T-helper 9 cell (primary cell): Measurements from ENCODE around the gene NAGS.
"Not testable (repeated sequence)": the region's sequence is repeated elsewhere in the genome, so short reads cannot be mapped to it uniquely, and the experiment has no call there.

Source experiments
- DNase-seq: peaks from one replicate; pipeline ENCODE4 v3.0.0-alpha.2; 2020
- total RNA-seq, 2 donors: gene quantifications; one replicate each; lab custom pipeline; 2026; lab: John Stamatoyannopoulos, UW

The NAGS gene
- total RNA-seq, result 1.9 to 3.0 reads per million in 2 donors

- DNase-seq, result no peak
These were observed at the start of gene NAGS for GRCh38 chr17:44004077-44004760. Gene NAGS, plus strand, starts transcription at chr17:44004622. Its CDS starts 42 bp downstream, at chr17:44004664.

GRCh38 chr17:43956222-43956621, 48.2 kb upstream of the NAGS start:
- DNase-seq, result no peak

GRCh38 chr17:43958748-43959352, 45.6 kb upstream of the NAGS start:
- DNase-seq, result no peak

- not testable (repeated sequence) for DNase-seq
These were observed 43.1 kb upstream of the NAGS start for GRCh38 chr17:43961292-43961691.

GRCh38 chr17:43961954-43962353, 42.5 kb upstream of the NAGS start:
- DNase-seq, result no peak

- DNase-seq, result no peak
These were observed 41.9 kb upstream of the NAGS start for GRCh38 chr17:43962479-43962878.

- no peak for DNase-seq
These were observed 38.1 kb upstream of the NAGS start for GRCh38 chr17:43966276-43966675.

- DNase-seq, result no peak
These were observed 37.1 kb upstream of the NAGS start for GRCh38 chr17:43967251-43967875.

DNA sequence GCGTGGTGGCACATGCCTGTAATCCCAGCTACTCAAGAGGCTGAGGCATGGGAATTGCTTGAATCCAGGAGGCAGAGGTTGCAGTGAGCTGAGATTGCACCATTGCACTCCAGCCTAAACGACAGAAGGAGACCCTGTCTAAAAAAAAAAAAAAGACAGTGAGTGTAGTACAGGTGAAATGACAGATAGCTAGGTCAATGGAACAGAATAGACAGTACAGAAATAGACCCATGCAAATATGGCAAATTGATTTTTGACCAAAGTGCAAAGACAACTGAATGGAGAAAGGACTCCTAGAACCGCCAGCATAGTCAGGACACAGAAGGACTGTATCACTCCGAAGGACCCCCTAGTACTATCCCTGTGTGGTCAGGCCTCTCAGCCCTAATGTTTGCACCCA, 34.1 kb upstream of the NAGS start:
- no peak for DNase-seq

DNA sequence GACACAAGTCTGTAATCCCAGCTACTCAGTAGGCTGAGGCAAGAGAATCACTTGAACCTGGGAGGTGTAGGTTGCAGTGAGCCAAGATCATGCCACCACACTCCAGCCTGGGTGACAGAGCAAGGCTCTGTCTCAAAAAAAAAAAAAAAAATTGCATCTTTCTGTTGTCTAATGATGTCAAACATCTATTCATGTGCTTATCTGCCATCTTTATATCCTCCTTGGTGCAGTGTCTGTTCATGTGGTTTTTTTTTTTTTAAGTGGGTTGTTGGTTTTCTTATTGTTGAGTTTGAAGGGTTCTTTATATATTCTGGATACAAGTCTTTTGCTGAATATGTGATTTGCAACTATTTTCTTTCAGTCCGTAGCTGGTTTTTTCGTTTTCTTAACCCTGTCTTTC, 33.0 kb upstream of the NAGS start:
- not testable (repeated sequence) for DNase-seq

DNA sequence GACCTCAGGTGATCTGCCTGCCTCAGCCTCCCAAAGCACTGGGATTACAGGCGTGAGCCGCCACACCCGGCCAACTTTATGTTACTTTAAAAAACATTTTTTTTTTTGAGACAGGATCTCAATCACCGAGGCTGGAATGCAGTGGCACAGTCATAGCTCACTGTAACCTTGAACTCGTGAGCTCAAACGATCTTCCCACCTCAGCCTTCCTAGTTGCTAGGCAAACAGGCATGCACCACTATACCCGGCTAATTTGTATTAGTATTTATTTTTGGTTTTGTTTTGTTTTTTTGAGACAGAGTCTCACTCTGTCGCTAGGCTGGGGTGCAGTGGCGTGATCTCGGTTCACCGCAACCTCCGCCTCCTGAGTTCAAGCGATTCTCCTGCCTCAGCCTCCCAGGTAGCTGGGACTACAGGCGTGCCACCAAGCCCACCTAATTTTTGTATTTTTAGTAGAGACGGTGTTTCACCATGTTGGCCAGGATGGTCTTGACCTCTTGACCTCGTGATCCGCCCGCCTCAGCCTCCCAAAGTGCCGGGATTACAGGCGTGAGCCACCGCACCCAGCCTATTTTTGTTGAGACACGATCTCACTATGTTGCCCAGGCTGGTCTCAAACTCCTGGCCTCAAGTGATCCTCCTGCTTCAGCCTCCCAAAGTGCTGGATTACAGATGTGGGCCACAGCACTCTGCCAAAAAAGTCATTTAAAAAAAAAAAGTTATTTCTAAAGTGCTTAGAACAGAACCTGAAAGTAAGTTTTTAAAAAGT, 31.8 kb upstream of the NAGS start:
- not testable (repeated sequence) for DNase-seq

- no peak for DNase-seq
These were observed 29.8 kb upstream of the NAGS start for GRCh38 chr17:43974382-43975266.

GRCh38 chr17:43975898-43976297, 28.5 kb upstream of the NAGS start:
- no peak for DNase-seq

GRCh38 chr17:43976963-43977837, 27.2 kb upstream of the NAGS start:
- no peak for DNase-seq

GRCh38 chr17:43978078-43978477, 26.3 kb upstream of the NAGS start:
- no peak for DNase-seq

GRCh38 chr17:43979011-43979410, 25.4 kb upstream of the NAGS start:
- no peak for DNase-seq

DNA sequence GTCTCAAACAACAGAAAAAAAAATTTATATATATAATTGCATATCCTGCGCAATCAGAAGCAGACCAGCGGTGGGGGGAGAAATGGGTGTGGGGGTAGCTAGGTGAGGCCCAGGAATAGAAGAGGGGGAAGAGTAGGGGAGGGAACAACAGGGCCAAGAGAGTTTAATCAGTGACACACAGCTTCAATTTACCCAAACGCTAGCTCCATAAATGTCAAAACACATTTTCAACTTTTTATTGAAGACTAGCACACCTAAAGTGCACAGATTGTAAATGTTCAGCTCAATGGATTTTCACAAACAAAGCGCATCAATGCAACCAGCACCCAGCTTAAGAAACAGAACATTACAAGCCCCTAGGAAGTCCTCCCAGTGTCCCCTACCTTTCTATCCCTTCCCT, 24.8 kb upstream of the NAGS start:
- no peak for DNase-seq

DNA sequence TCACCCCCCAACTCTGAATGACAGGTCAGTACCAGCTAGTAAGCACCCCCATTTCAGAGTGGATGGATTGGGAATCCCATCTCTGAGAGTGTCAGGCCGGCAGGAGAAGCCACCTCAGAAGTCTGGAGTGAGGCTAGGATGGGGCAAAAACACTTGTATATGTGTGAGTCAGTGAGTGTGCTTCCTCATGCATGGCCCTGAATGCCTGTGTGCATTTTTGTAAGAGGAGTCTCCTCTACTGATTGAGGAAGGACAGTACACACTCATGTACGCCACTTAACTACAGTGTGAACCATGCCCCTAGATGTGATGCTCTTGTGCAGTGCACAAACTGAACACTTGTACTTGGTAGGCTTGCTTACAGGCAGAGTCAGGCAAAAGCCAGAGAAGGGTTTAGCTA, 22.3 kb upstream of the NAGS start:
- no peak for DNase-seq

- no peak for DNase-seq
These were observed 21.3 kb upstream of the NAGS start for GRCh38 chr17:43983196-43983514.

DNA sequence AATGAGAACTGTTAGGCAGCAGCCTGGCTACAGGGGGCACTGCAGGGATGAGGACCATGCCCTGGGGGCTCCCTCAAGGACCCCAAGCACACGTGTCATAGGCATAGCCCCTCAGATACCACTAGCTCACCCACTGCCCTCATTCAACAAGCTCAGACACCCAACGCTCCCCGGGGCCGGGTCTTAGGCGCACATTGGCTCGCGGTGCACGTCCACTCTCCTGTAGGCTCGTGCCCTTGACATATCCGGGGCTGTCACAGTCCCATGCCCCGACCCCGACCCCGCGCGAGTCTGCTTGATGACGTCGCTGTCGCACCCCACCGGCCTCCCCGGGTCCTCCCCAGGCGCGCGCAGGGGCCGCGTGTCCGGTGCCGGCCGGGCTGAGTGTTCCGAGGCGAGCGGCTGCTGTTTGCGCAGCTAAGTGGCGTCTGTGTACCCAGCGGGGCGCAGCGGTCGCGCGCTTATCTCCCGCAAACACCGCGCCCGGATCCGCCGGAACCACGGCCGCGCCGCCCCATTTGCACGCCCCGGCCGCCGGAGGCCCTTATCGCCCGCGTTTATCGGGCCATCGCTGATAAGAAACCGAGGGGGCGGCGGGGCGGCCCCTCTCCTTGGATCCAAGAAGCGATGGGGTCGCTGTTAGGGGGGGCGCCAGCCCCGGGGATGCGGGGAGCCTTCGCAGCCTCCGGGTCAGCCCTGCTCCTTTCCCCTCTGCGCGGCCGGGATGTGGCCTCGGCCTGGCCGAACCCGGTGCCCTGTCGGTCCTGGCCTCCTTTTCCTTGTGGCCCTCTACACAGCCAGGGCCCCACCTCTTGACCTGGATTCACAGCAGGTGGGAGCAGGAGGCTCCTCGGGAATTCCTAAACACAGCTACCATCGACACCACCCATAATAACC, 20.7 kb upstream of the NAGS start:
- no peak for DNase-seq
